Body of pancreas (tissue), 4 donors: ENCODE data around the gene CLSTN2.

Experiments
- POLR2A ChIP-seq, 3 donors: fragments of 450-650 bp; IDR thresholded peaks; one replicate each; pipeline ENCODE4 v1.6.1; 2016; ENCODE audit warnings: antibody characterized with exemption in 3 of 3, mild to moderate bottlenecking in 2 of 3
- TF ChIP-seq, protein P1 (sequence below), 7 experiments: fragments of 450-650 bp in 4 of 7; fragments of 200-600 bp in 3 of 7; sonication (generic) in 3 of 7; IDR thresholded peaks; one replicate each; pipeline ENCODE4 v1.5.1; 2016 to 2019; ENCODE audit warnings: antibody characterized with exemption in 7 of 7

DNA sequence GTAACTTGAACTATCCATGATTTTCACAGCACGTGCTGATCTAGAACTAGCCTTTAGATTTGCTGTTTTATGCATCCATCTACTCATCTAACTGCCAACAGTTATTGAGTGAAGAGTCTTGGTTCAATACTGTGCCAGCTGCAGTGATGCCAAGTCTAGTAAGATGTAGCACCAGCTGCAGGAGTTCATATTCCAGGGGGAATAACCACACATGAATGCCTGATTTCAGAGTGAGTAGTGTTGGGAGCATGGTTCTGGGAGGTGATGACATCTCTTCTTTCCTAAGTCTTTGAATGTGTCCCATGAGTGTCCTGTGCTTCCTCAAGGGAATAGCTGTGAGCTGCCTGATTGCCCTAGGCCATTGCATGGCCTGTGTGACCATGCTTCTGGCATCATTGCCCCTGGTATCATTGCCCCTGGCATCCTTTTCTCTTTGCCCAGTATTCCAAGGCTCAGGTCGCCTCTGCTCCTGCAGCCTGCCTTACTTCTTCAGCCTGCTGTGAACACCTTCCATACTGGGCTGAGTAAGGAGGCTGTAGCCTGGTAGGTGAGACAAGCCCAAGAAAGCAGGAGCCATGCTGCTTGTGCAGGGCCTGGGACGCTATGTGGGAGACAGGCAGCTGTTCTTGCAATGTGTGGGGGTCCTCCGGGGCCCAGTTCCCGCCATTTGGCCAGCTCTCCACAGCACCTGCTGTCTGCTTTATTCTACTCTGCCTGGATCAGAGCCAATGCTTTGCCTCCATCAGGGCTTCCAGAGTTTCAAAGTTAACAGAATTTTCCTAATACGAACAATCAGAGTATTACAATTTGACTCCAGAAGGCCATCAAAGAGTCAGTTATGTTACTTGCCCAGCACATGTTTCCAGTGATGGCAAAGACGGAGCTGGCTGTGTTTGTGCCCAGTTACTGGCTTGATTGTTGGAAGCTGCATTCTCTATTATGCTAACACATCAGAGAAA lies 73.2 kb downstream of the CLSTN2 start:
- no peak for TF ChIP-seq POLR2A (IDR thresholded peaks at IDR 0.05)
- TF ChIP-seq, protein P1, sequence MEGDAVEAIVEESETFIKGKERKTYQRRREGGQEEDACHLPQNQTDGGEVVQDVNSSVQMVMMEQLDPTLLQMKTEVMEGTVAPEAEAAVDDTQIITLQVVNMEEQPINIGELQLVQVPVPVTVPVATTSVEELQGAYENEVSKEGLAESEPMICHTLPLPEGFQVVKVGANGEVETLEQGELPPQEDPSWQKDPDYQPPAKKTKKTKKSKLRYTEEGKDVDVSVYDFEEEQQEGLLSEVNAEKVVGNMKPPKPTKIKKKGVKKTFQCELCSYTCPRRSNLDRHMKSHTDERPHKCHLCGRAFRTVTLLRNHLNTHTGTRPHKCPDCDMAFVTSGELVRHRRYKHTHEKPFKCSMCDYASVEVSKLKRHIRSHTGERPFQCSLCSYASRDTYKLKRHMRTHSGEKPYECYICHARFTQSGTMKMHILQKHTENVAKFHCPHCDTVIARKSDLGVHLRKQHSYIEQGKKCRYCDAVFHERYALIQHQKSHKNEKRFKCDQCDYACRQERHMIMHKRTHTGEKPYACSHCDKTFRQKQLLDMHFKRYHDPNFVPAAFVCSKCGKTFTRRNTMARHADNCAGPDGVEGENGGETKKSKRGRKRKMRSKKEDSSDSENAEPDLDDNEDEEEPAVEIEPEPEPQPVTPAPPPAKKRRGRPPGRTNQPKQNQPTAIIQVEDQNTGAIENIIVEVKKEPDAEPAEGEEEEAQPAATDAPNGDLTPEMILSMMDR (IDR thresholded peaks at IDR 0.05) = no peak
